Endodermal cell (in vitro differentiated cells): ENCODE results near the gene BCAR1. TPM values are rescaled to one million over a fixed set of nuclear protein-coding genes. Genes with fewer than 3 reads are reported as not detected.

ENCODE experiments used
- DNase-seq: peaks from one replicate; pipeline ENCODE4 v3.0.0-alpha.2; 2017
- H3K27ac ChIP-seq: 2 replicates; pipeline ENCODE4 v1.5.1; 2013; ENCODE audit warnings: mild to moderate bottlenecking, low read depth, low read length, moderate library complexity
- H3K27me3 ChIP-seq: 2 replicates; pipeline ENCODE4 v1.6.1; 2013; ENCODE audit warnings: mild to moderate bottlenecking, low read length, moderate library complexity; ENCODE audit not compliant: insufficient read depth, control insufficient read depth, poor library complexity, severe bottlenecking
- H3K36me3 ChIP-seq: 2 replicates; pipeline ENCODE4 v1.7.0; 2013; ENCODE audit warnings: mild to moderate bottlenecking, low read length, moderate library complexity; ENCODE audit not compliant: control insufficient read depth, insufficient read depth
- H3K4me1 ChIP-seq: one replicate; pipeline ENCODE4 v1.7.0; 2013; ENCODE audit warnings: low read length; ENCODE audit not compliant: control insufficient read depth, insufficient read depth
- H3K4me3 ChIP-seq: 2 replicates; pipeline ENCODE4 v1.5.1; 2013; ENCODE audit warnings: mild to moderate bottlenecking, low read length, moderate library complexity
- H3K9ac ChIP-seq: 2 replicates; pipeline ENCODE4 v1.6.1; 2013; ENCODE audit warnings: mild to moderate bottlenecking, low read length, moderate library complexity; ENCODE audit not compliant: poor library complexity, severe bottlenecking; ENCODE audit errors: extremely low read depth
- H3K9me3 ChIP-seq: 2 replicates; pipeline ENCODE4 v1.6.1; 2013; ENCODE audit warnings: mild to moderate bottlenecking, low read length, moderate library complexity; ENCODE audit not compliant: control insufficient read depth
- H3K27ac Mint-ChIP-seq: 2 replicates; pipeline ENCODE4 v1.8.0; 2020; ENCODE audit warnings: mixed read lengths
- H3K27me3 Mint-ChIP-seq: 2 replicates; pipeline ENCODE4 v1.8.0; 2021; ENCODE audit warnings: mild to moderate bottlenecking, mixed read lengths; ENCODE audit not compliant: insufficient read depth
- H3K36me3 Mint-ChIP-seq: 2 replicates; pipeline ENCODE4 v1.8.0; 2020; ENCODE audit warnings: low read depth, mixed read lengths
- H3K4me1 Mint-ChIP-seq: 2 replicates; pipeline ENCODE4 v1.8.0; 2020; ENCODE audit warnings: mixed read lengths
- H3K4me3 Mint-ChIP-seq: 2 replicates; pipeline ENCODE4 v1.8.0; 2020; ENCODE audit warnings: mild to moderate bottlenecking, moderate library complexity, mixed read lengths
- H3K9me3 Mint-ChIP-seq: 2 replicates; pipeline ENCODE4 v1.8.0; 2020; ENCODE audit warnings: mild to moderate bottlenecking, mixed read lengths
- WGBS, 2 experiments: methylation state at CpG; one replicate each; pipeline versions ENCODE4 v1.1.5 to v1.1.7; 2013; ENCODE audit warnings: missing lambda C conversion rate in 2 of 2, mixed read lengths in 1 of 2; ENCODE audit not compliant: insufficient coverage in 1 of 2, insufficient read length in 1 of 2; 5-methylcytosine and 5-hydroxymethylcytosine counted together
- total RNA-seq, 2 donors: library from RNA; stranded (reverse); fragmentation: NEBNext Ultra II Directional in 1 of 2; extraction: Animal tissue kit (Norgen Biotek cat#: 25700) in 1 of 2; gene quantifications; 2 replicates in 1 of 2; 3 replicates in 1 of 2; pipeline ENCODE4 v1.2.1, GENCODE V29; 2021
- TF ChIP-seq, protein P1 (sequence below): fragments of 200-600 bp; sonication (generic); conservative IDR thresholded peaks from 2 replicates; pipeline ENCODE4 v1.5.0; 2021; ENCODE audit warnings: antibody characterized with exemption, mild to moderate bottlenecking

Gene BCAR1
- total RNA-seq, 2 donors from 2014 or later: 56.2 to 74.3 TPM

DNA sequence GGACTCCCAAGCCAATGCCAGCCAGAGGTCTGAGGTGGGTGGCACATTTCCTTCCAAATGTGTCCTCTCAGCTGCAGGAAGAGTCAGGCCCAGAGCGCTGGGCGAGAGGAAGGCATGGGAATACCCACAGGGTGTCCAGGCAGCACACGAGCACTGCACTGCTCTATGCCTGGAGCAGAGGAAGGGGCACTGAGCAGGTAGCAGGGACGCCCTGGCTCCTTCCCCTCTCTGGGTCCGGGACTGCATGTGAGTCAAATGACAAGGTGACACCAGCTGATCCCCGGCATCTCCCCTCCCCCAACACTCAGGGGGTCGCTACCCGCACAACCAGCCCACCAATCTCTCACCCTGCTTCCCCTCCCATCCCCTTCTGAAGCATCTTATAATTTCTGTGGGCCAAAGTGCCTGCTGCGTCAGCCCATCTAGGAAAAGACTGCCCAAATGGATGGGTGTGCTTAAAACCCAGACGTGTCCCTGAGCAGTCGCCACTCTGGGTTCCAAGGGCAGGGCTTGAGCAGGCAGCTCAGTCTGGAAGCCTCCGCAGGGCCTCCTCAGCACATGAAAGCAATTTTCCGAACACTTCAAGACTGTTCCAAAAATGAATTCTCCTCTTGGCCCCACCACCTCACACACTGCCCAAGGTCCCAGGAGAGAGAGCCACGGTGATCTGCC lies 12.0 kb upstream of the BCAR1 start:
- WGBS, 2 experiments: 92 to 94% methylated on average over 6 to 14 of the region's 14 CpGs
- Histone ChIP-seq H3K9ac (no peak overlapping the region), H3K4me3 (no peak overlapping the region)

GRCh38 chr16:75262800-75263127 lies 11.3 kb upstream of the BCAR1 start:
- Mint-ChIP-seq H3K4me3 (no peak overlapping the region), H3K27me3 (no peaks in the 10 kb centered on the region), H3K27ac (peak overlapping the region; percentile 35), H3K4me1 (peaks cover 37% of the 10 kb centered on the region), H3K9me3 (no peaks in the 10 kb centered on the region), H3K36me3 (peaks cover 3% of the 10 kb centered on the region)
- WGBS, 2 experiments: 84 to 100% methylated on average over 3 to 5 of the region's 5 CpGs
- no peak overlapping the region for H3K27ac ChIP-seq
- peaks cover 14% of the 10 kb centered on the region for H3K4me1 ChIP-seq
- TF ChIP-seq, protein P1, sequence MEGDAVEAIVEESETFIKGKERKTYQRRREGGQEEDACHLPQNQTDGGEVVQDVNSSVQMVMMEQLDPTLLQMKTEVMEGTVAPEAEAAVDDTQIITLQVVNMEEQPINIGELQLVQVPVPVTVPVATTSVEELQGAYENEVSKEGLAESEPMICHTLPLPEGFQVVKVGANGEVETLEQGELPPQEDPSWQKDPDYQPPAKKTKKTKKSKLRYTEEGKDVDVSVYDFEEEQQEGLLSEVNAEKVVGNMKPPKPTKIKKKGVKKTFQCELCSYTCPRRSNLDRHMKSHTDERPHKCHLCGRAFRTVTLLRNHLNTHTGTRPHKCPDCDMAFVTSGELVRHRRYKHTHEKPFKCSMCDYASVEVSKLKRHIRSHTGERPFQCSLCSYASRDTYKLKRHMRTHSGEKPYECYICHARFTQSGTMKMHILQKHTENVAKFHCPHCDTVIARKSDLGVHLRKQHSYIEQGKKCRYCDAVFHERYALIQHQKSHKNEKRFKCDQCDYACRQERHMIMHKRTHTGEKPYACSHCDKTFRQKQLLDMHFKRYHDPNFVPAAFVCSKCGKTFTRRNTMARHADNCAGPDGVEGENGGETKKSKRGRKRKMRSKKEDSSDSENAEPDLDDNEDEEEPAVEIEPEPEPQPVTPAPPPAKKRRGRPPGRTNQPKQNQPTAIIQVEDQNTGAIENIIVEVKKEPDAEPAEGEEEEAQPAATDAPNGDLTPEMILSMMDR: no peak
- DNase-seq: no peak
- no peaks in the 10 kb centered on the region for H3K27me3 ChIP-seq
- no peaks in the 10 kb centered on the region for H3K36me3 ChIP-seq
- no peaks in the 10 kb centered on the region for H3K9me3 ChIP-seq
- no peak overlapping the region for H3K4me3 ChIP-seq
- no peak overlapping the region for H3K9ac ChIP-seq

More for the DNA sequence above, 12.0 kb upstream of the BCAR1 start:
- no peaks in the 10 kb centered on the region for H3K27me3 Mint-ChIP-seq
- H3K4me3 Mint-ChIP-seq: peak overlapping the region; percentile 73
- H3K36me3 Mint-ChIP-seq: peaks cover 3% of the 10 kb centered on the region
- Histone ChIP-seq H3K4me1 (peaks cover 14% of the 10 kb centered on the region), H3K36me3 (no peaks in the 10 kb centered on the region), H3K9me3 (no peaks in the 10 kb centered on the region), H3K27ac (no peak overlapping the region), H3K27me3 (no peaks in the 10 kb centered on the region)
- DNase-seq: no peak
- H3K4me1 Mint-ChIP-seq: peaks cover 33% of the 10 kb centered on the region
- TF ChIP-seq, protein P1: no peak
- H3K27ac Mint-ChIP-seq: no peak overlapping the region
- H3K9me3 Mint-ChIP-seq: no peaks in the 10 kb centered on the region

- Mint-ChIP-seq H3K4me3 (no peak overlapping the region), H3K9me3 (no peaks in the 10 kb centered on the region)
Measured at GRCh38 chr16:75262104-75262799, 10.8 kb upstream of the BCAR1 start.

More at GRCh38 chr16:75262104-75262799, 10.8 kb upstream of the BCAR1 start:
- Mint-ChIP-seq H3K4me1 (peaks cover 37% of the 10 kb centered on the region), H3K36me3 (peaks cover 3% of the 10 kb centered on the region), H3K27ac (peak overlapping the region; percentile 65), H3K27me3 (no peaks in the 10 kb centered on the region)
- H3K9ac ChIP-seq: no peak overlapping the region
- no peaks in the 10 kb centered on the region for H3K36me3 ChIP-seq
- WGBS, 2 experiments: 80 to 92% methylated on average over 6 to 14 of the region's 14 CpGs
- H3K4me1 ChIP-seq: peaks cover 14% of the 10 kb centered on the region
- H3K9me3 ChIP-seq: no peaks in the 10 kb centered on the region
- no peaks in the 10 kb centered on the region for H3K27me3 ChIP-seq
- H3K4me3 ChIP-seq: no peak overlapping the region
- H3K27ac ChIP-seq: no peak overlapping the region
- peak; percentile 45 for DNase-seq
- TF ChIP-seq, protein P1: no peak
